Jurkat, Clone E6-1 (cell line): ENCODE data around the gene TEX48. TPM values are rescaled to one million over a fixed set of nuclear protein-coding genes. Genes with fewer than 3 reads are reported as not detected.

Experiments
- DNase-seq: peaks from one replicate; pipeline ENCODE4 v3.0.0-alpha.2; 2011; ENCODE audit warnings: low read depth, low spot score
- H3K4me3 ChIP-seq: 2 replicates; pipeline ENCODE4 v1.5.1; 2011; ENCODE audit warnings: mild to moderate bottlenecking, low read length, control low read depth, moderate library complexity
- polyA plus RNA-seq: library from polyadenylated mRNA; unstranded; fragments of >200 nt; gene quantifications from one replicate; pipeline ENCODE4 v1.2.1, GENCODE V29; 2012; ENCODE audit warnings: missing spikeins; ENCODE audit not compliant: insufficient read length, insufficient read depth

The TEX48 gene
- not detected for polyA plus RNA-seq

GRCh38 chr9:114681594-114682332 is at the start of gene TEX48:
Gene TEX48, minus strand, starts transcription at chr9:114682192. Its CDS starts 10,469 bp downstream, at chr9:114671723.
- peak; percentile 77 for DNase-seq
- H3K4me3 ChIP-seq, result no peak within 1 kb of the TSS

- H3K4me3 ChIP-seq, result no peak overlapping the region
- DNase-seq, result no peak
Measured at GRCh38 chr9:114731701-114732100, 49.7 kb upstream of the TEX48 start.

GRCh38 chr9:114729706-114730105 is 47.7 kb upstream of the TEX48 start:
- H3K4me3 ChIP-seq, result no peak overlapping the region
- DNase-seq, result no peak

- H3K4me3 ChIP-seq, result no peak overlapping the region
- no peak for DNase-seq
Measured at GRCh38 chr9:114725930-114726329, 43.9 kb upstream of the TEX48 start.

- no peak for DNase-seq
- no peak overlapping the region for H3K4me3 ChIP-seq
Measured at GRCh38 chr9:114724744-114725143, 42.8 kb upstream of the TEX48 start.

- DNase-seq, result no peak
- no peak overlapping the region for H3K4me3 ChIP-seq
Measured at GRCh38 chr9:114723931-114724330, 41.9 kb upstream of the TEX48 start.

GRCh38 chr9:114722937-114723620 is 41.1 kb upstream of the TEX48 start:
- no peak for DNase-seq

GRCh38 chr9:114722081-114722621 is 40.2 kb upstream of the TEX48 start:
- no peak overlapping the region for H3K4me3 ChIP-seq

More at GRCh38 chr9:114722937-114723620, 41.1 kb upstream of the TEX48 start:
- no peak overlapping the region for H3K4me3 ChIP-seq

GRCh38 chr9:114721491-114722079 is 39.6 kb upstream of the TEX48 start:
- no peak for DNase-seq
- no peak overlapping the region for H3K4me3 ChIP-seq

More at GRCh38 chr9:114722081-114722621, 40.2 kb upstream of the TEX48 start:
- no peak for DNase-seq

- H3K4me3 ChIP-seq, result no peak overlapping the region
- DNase-seq, result no peak
Measured at GRCh38 chr9:114720086-114720676, 38.2 kb upstream of the TEX48 start.

- DNase-seq, result no peak
- no peak overlapping the region for H3K4me3 ChIP-seq
Measured at GRCh38 chr9:114719290-114719689, 37.3 kb upstream of the TEX48 start.

- H3K4me3 ChIP-seq, result no peak overlapping the region
- no peak for DNase-seq
Measured at GRCh38 chr9:114718801-114719221, 36.8 kb upstream of the TEX48 start.

- DNase-seq, result no peak
- no peak overlapping the region for H3K4me3 ChIP-seq
Measured at GRCh38 chr9:114717908-114718486, 36.0 kb upstream of the TEX48 start.

GRCh38 chr9:114709636-114710035 is 27.6 kb upstream of the TEX48 start:
- H3K4me3 ChIP-seq, result no peak overlapping the region
- no peak for DNase-seq

- no peak for DNase-seq
- H3K4me3 ChIP-seq, result no peak overlapping the region
Measured at GRCh38 chr9:114706711-114707110, 24.7 kb upstream of the TEX48 start.

- H3K4me3 ChIP-seq, result no peak overlapping the region
- no peak for DNase-seq
Measured at GRCh38 chr9:114701988-114702387, 20.0 kb upstream of the TEX48 start.

GRCh38 chr9:114697951-114698351 is 16.0 kb upstream of the TEX48 start:
- H3K4me3 ChIP-seq, result no peak overlapping the region
- no peak for DNase-seq

- no peak overlapping the region for H3K4me3 ChIP-seq
- no peak for DNase-seq
Measured at GRCh38 chr9:114696814-114697544, 15.0 kb upstream of the TEX48 start.
